HG03045 (cell line): ENCODE measurements around the gene LUZP1.

Experiments used
- ATAC-seq: cut with Tn5 transposase; IDR thresholded peaks from one replicate; pipeline ENCODE4 v1.9.1; 2021; ENCODE audit warnings: mild to moderate bottlenecking, moderate library complexity; ENCODE audit not compliant: unreplicated experiment

Gene LUZP1

GRCh38 chr1:23156940-23157339 lies 11.7 kb downstream of the LUZP1 start:
- no peak for ATAC-seq

GRCh38 chr1:23152966-23153684 lies 15.5 kb downstream of the LUZP1 start:
- no peak for ATAC-seq

DNA sequence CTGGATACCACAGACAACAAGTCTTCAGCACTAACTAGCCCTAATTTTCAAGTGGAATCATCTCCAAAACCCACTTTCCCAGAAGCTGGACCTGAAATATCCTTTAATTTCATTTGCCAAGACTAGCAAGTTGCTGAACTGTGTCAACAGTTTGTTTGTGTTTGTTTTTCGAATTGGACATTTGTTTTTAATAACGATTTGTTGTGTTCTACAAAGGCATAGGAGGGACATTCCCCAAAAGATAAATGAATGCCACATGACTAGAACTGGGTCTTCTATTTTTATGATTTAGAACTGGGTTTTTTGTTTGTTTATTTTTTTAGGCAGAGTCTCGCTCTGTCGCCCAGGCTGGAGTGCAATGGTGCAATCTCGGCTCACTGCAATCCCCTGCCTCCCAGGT lies 17.9 kb downstream of the LUZP1 start:
- no peak for ATAC-seq

- no peak for ATAC-seq
Measured at GRCh38 chr1:23150125-23150524, 18.5 kb downstream of the LUZP1 start.

DNA sequence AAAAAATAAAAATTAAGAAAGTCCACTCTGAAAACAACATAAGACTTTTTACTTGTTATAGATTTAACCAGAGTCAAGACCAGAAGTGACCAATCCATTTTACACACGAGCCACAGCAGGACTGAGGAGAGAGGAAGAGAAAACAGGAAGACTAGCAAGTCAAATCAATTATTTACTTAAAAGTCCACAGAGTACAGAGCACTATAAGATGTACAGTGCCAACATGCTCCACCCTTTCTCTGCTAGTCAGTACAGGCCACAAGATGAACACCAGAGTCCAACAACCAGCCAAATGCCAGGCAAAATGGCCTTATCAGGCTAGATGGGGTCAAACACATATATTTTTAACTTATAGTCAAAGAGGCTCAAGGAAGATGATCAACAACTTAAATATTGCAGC lies 19.5 kb downstream of the LUZP1 start:
- ATAC-seq = no peak

DNA sequence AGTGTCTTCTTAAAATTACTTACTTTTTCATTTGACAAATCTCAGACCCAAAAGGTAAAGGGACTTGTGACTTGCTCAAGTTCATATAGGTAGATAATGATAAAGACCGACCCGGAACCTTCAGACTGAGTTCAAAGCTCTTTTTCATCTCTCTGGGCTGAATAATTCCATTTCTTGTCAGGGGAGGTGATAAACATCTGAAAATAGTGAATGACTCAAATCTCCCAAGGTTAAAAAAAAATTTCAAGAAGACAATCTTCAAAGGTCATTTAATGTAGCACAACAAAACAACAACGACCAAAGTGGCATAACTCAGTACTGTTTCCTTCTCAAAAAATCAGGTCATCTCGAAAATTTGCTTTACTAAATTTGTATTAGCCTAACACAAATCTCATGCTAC lies 20.6 kb downstream of the LUZP1 start:
- no peak for ATAC-seq

DNA sequence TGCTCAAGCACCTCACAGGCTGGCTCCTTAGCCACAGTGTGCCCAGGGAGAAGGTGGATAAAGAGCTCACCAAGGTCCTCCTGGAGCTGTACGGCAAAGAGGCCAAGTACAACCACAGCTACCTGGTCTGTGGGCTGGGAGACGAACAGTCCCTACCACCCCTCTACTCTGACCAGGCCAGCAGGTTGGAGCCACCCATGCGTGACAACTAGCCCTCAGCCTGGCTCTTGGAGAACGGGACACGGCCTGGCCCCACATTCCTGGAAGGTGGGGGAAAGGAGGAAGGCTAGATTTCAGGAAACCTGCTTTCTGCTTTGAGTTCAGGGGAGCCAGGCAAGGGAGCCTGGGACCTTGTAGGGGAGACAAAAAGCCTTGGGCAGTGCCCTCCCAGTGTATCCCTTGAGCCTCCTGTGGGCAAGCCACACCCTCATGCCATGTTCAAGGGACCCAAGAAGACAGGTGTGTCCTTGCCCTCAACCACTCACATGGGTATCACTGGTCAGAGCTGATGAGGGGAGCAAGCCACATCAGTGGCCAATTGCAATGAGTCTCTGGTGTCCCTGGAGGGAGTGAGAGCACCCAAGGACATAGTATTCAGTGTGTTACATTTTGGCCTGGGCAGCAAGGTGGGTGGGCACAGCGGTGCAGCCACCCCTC lies 27.6 kb downstream of the LUZP1 start:
- no peak for ATAC-seq

GRCh38 chr1:23135268-23135667 lies 33.4 kb downstream of the LUZP1 start:
- ATAC-seq = no peak

DNA sequence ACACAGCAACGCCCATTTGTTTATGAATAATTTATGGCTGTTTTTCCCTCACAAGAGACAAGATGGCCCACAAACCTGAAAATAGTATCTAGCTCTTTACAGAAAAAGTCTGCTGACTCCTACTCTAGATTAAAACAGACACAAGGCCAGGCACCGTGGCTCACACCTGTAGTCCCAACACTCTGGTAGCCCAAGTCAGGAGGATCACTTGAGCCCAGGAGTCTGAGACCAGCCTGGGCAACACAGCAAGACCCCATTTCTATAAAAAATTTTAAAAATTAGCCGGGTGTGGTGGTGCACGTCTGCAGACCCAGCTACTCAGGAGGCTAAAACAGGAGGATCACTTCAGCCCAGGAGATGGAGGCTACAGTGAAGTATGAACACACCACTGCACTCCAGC lies 34.6 kb downstream of the LUZP1 start:
- no peak for ATAC-seq

DNA sequence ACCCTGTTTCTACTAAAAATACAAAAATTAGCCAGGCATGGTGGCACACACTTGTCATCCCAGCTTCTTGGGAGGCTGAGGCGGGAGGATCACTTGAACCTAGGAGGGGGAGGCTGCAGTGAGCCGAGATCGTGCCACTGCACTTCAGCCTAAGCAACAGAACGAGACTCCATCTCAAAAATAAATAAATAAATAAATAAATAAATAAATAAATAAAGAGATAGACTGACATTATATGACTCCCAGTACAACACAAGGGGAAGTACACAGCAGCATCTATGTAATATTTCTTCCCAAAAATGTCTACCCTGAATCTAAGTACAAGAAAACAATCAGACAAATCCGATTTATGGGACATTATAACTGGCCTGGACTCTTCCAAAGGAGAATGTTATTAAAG lies 35.1 kb downstream of the LUZP1 start:
- no peak for ATAC-seq

GRCh38 chr1:23132033-23132432 lies 36.6 kb downstream of the LUZP1 start:
- ATAC-seq = no peak

DNA sequence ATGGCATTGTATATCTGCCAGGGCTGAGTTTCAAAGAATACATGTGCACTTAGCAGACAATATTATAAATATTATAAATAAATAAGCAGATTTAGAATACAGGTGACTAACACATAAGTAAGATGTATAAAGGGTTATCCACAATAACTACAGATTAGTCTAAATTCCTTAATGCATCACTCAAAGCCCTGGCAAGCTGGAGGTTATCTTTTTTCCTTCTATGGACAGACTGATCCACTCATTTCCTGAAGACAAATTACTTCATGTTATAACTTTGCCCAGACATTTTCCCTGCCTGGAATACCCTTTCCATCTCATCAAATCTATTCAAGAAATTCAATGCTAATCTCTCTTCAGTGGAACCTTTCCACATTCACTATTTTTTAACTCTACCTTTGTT lies 38.8 kb downstream of the LUZP1 start:
- ATAC-seq = no peak

GRCh38 chr1:23126801-23127200 lies 41.9 kb downstream of the LUZP1 start:
- no peak for ATAC-seq

- no peak for ATAC-seq
Measured at GRCh38 chr1:23126200-23126599, 42.5 kb downstream of the LUZP1 start.

DNA sequence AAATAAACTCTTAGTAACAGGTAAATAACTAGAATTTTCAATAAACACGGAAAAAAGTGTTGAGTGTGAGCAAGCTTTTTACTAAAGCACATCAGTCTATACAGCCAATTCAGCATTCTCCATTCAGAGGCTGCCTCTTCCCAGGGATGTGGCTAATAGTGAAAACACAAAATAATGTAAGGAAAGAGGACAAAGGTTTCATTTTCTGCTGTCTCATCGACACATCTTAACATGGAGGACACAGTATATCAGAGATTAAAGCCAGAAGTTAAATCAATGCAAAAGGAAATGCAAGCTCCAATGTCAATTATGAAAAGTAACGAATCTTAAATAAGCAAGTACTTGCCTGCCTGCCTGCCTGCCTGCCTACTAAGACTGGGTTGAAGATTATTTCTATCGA lies 43.2 kb downstream of the LUZP1 start:
- ATAC-seq = no peak

GRCh38 chr1:23124259-23125026 lies 44.2 kb downstream of the LUZP1 start:
- ATAC-seq = no peak

GRCh38 chr1:23123528-23123927 lies 45.1 kb downstream of the LUZP1 start:
- no peak for ATAC-seq

GRCh38 chr1:23122796-23123195 lies 45.9 kb downstream of the LUZP1 start:
- no peak for ATAC-seq

DNA sequence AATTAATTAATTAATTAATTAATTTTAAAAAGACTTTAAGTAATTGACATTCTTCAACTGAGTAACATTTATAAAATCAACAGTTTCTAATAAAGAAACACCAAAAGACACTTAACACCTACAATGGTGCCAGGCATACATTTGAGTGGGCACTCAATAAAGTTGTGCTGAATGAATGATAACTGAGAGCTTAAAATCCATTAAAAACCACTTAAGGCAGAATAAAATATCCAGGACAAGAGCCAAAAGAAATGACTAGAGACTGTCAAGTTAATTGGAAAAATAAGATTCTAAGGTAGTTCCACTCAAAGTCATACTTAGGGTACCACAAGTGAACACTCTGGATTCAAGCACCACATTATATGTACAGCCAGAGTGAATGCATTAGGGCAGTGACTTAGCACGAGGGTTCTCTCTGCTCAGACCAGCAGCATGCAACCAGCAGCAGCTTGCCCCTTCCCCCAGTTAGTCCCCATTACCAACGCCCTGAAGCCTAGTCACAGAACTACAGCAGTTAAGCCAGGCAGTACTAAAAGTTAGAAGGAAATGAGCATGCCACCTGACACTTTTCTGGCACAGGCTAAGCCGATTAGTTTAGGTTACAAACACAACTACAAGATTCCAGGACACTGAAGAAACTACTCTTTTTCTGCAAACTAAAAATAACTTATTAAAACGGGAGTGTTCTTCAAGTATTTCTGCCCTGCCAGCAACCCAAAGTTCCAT lies 46.5 kb downstream of the LUZP1 start:
- ATAC-seq = no peak

DNA sequence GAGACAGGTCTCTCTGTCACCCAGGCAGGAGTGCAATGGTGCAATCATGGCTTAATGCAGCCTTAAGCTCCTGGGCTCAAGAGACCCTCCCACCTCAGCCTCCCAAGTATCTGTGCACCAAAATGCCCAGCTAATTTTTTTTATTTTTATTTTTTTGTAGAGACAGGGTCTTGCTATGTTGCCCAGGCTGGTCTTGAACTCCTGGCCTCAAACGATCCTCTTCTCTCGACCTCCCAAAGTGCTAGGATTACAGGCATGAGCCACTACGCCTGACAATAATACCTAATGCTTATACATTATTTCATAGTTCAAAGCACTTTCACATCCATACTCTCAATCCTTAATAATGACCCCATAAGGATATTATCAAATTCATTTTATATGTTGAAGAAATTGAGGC lies 48.3 kb downstream of the LUZP1 start:
- no peak for ATAC-seq
